T-helper 1 cell treated with Interleukin-12 subunit alpha and Interleukin-12 subunit beta and Interleukin-4 antibody, amounts not matched to agents 30 μg/mL and 1 μg/mL, for 36 hours (primary cell): ENCODE results near the gene RHOJ.
A peak's percentile ranks its signal among the peaks of the same experiment; 100 is the strongest.
"Not testable (repeated sequence)": the region's sequence is repeated elsewhere in the genome, so short reads cannot be mapped to it uniquely, and the experiment has no call there.

ENCODE experiments used
- H3K27ac Mint-ChIP-seq: one replicate; pipeline ENCODE4 v1.8.0; 2021; ENCODE audit warnings: mild to moderate bottlenecking, mixed read lengths
- H3K27me3 Mint-ChIP-seq: one replicate; pipeline ENCODE4 v1.8.0; 2021; ENCODE audit warnings: low read depth, mixed read lengths
- H3K36me3 Mint-ChIP-seq: one replicate; pipeline ENCODE4 v1.8.0; 2021; ENCODE audit warnings: low read depth, mixed read lengths
- H3K4me1 Mint-ChIP-seq: one replicate; pipeline ENCODE4 v1.8.0; 2021; ENCODE audit warnings: low read depth, mixed read lengths
- H3K4me3 Mint-ChIP-seq: one replicate; pipeline ENCODE4 v1.8.0; 2021; ENCODE audit warnings: mild to moderate bottlenecking, moderate library complexity, mixed read lengths
- H3K9me3 Mint-ChIP-seq: one replicate; pipeline ENCODE4 v1.8.0; 2021; ENCODE audit warnings: mixed read lengths

Gene RHOJ

DNA sequence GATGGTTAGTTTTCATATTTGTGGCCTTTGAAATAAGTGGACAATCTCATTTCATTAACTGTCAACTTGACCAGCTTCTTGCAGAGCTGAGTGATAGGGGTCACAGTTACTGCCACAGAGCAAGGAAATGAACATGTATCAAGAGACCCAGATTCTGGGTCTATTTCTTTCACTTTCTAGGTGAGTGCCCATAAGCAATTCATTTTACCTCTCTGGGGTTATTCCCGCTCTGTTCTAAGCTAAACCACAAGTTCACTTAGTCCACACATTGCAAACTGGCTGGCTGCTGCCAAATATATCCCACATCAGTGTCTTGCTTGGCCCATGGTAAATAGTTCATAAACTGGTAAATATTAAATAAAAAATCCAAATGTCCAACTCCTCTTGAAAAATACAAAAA lies 84.6 kb downstream of the RHOJ start:
- Mint-ChIP-seq H3K27ac (no peak overlapping the region), H3K9me3 (no peaks in the 10 kb centered on the region), H3K27me3 (peaks cover 14% of the 10 kb centered on the region), H3K4me1 (no peaks in the 10 kb centered on the region), H3K36me3 (no peaks in the 10 kb centered on the region), H3K4me3 (no peak overlapping the region)

DNA sequence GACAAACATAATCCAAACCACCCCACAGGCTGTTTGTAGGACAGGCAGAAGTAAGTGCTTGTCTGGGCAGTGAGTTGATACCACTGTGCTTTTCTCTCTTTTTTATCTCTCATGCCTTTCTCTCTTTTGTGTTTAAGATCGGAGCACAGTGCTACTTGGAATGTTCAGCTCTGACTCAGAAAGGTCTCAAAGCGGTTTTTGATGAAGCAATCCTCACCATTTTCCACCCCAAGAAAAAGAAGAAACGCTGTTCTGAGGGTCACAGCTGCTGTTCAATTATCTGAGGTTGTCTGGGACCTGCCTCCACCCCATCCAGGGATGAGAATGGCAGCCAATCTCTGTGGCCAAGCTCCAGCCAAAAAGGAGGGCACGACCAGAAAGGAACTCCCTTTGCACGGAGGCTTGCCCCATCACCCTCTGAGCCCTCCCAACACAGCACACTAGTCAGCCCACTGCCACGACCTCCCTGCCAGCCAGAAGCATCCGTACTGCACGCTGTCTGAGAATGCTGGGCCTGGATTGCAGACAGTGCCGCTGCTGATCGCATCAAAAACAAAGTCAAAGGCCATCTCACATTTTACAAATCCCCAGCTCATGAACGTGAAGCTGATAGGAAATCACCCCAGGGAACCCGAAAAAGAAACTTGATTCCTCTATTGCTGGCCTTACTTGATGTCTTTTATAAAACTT lies 86.6 kb downstream of the RHOJ start:
- peaks cover 8% of the 10 kb centered on the region for H3K4me1 Mint-ChIP-seq
- H3K27ac Mint-ChIP-seq: no peak overlapping the region
- H3K9me3 Mint-ChIP-seq: no peaks in the 10 kb centered on the region
- no peaks in the 10 kb centered on the region for H3K36me3 Mint-ChIP-seq
- no peak overlapping the region for H3K4me3 Mint-ChIP-seq
- H3K27me3 Mint-ChIP-seq: peaks cover 14% of the 10 kb centered on the region

DNA sequence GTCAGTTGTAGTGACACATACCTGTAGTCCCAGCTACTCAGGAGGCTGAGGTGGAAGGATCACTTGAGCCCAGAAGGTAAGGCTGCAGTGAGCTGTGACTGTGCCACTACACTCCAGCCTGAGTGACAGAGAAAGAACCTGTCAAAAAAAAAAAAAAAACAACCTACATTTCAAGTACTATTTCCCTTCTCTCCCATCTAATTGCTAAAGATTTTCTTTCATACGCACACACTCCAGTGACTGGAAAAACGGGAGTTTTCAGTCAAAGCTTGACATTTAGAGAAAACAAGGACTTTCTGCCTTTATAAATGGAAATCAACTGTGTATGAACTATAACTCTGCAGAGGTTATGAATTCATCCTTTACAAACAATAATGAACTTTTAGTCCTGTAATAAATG lies 88.6 kb downstream of the RHOJ start:
- Mint-ChIP-seq H3K9me3 (no peaks in the 10 kb centered on the region), H3K4me3 (no peak overlapping the region), H3K4me1 (peaks cover 14% of the 10 kb centered on the region), H3K36me3 (no peaks in the 10 kb centered on the region), H3K27ac (no peak overlapping the region), H3K27me3 (peaks cover 17% of the 10 kb centered on the region)

DNA sequence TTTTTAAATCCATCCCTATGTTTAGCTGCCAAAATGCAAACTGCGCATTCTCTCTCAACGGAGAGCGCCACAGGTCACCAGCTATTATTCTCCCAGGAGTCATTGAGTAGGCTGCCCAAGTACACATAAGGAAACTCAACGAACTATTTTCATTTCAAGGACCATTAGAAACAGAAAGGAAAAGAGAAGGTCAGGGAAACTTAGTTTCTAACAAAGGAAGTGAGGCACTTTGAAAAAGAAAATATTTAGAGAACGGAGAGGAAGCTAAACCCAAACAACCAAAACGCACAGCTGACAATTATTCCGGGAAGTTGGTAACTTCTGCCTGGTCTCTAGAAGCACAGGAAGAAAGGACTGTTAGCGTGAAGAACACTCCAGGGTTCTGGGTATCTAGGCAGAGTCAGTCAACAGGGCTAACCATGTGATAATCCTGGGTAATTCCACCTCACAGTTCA lies 91.0 kb downstream of the RHOJ start:
- Mint-ChIP-seq H3K27ac (peak overlapping the region; percentile 13), H3K9me3 (no peaks in the 10 kb centered on the region), H3K36me3 (no peaks in the 10 kb centered on the region), H3K27me3 (peaks cover 21% of the 10 kb centered on the region), H3K4me3 (no peak overlapping the region), H3K4me1 (peaks cover 20% of the 10 kb centered on the region)

DNA sequence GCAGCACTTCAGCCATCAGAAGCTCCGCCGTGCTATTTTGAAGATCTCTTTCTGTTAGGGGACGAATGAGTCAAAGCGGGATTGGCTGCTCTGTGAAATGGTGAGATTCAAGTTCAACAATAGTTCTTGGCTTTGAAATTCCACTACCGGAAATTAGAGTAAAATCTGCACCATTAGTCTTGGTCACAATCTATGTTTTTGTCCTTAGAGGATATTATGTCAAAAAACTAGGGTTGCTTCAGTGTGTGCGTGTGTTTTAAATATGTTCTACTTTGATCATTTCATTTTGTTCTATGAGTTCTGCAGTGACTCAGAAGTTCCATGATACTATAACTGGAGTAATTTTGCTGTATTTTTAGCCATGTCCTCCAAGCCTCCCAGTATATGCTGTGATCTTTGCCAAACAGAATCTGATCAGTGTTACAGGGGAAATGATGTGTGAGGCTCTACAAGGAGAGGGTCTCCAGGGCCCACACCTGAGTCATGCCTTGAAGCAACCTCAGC lies 91.9 kb downstream of the RHOJ start:
- Mint-ChIP-seq H3K4me3 (no peak overlapping the region), H3K27me3 (peaks cover 16% of the 10 kb centered on the region), H3K4me1 (peaks cover 20% of the 10 kb centered on the region), H3K9me3 (no peaks in the 10 kb centered on the region), H3K27ac (no peak overlapping the region), H3K36me3 (no peaks in the 10 kb centered on the region)

DNA sequence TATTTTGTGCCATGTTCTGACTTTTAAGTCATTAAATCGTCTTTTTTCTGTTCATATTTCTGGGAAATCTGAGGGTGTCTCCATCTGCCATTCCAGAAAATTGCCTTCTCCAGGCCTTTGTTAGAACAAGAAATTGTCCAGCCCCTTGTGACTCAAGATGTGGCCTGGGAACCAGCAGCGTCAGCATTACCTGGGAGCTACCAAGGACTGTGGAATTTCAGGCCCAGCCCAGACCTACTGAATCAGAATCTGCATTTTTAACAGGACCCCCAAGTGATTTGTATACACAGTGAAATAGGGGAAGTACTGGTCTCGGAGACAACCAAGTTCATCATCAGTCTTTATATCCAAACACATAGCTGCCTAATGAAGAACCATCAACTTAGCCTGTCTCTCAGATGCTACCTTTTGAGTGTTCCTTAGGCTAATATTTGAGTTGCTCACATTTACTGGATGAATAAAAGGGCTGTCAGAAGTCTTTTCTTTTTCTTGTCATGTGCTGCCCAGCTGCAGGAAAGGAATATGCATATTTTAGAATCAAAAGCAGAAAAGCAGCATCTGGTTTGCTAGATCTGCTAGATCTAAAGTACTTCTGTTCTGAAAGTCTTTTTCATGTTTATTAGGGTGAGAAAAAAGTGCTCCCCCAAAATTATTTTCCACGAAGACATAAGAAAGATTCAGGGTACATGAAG lies 93.3 kb downstream of the RHOJ start:
- Mint-ChIP-seq H3K27me3 (peaks cover 13% of the 10 kb centered on the region), H3K4me3 (no peak overlapping the region), H3K4me1 (peaks cover 20% of the 10 kb centered on the region), H3K27ac (no peak overlapping the region), H3K9me3 (no peaks in the 10 kb centered on the region), H3K36me3 (no peaks in the 10 kb centered on the region)

DNA sequence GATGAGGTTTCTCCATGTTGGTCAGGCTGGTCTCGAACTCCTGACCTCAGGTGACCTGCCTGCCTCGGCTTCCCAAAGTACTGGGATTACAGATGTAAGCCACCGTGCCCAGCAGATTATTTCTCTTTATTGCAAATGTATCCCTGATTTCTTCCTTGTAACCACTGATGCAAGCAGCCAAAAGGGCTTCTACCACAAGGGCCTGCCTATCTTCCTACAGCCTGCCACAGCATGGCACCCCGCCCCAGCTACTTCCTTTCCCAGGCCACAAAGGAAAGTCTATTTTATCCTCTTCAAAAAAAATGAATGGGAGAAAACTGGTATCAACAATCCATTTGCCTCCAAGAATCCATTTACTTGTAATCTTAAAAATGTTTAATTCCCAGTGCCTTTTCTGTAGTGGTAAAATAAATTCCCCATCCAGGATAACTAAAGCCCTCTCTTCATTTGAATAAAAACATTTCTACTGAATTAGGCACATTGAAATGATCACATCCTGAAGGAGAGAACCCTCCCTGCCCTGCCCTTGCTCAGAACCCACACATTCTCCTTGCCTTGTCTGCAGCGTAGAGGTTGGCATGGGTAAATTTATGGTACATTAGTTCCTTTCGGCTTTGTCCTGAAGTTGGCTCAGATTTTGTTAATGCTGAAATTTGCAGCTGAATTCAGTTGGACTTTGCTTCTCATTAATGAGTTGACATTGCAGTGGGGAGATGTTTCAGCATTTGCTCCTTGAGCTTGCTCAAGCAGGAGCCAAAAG lies 95.3 kb downstream of the RHOJ start:
- H3K9me3 Mint-ChIP-seq: no peaks in the 10 kb centered on the region
- peaks cover 9% of the 10 kb centered on the region for H3K27me3 Mint-ChIP-seq
- H3K27ac Mint-ChIP-seq: no peak overlapping the region
- peaks cover 18% of the 10 kb centered on the region for H3K4me1 Mint-ChIP-seq
- no peak overlapping the region for H3K4me3 Mint-ChIP-seq
- H3K36me3 Mint-ChIP-seq: no peaks in the 10 kb centered on the region

DNA sequence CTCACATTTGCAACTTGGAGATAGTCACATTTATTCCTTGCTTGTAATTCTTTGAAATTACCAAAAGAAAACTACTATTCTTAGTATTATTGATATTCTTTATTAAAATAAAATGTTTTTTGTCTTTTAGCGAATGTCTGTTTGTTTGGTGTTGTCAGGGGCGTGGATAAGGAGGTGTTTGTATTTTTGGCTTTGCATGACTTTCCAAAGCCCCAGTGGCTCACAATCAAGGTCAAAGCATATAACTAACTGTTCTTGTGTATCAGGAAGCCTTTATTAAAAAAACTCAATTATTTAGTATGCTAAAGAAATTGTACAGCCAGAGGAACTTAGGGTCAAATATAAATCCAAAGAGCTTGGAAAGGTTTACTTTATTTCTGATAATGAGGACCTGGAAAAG lies 96.6 kb downstream of the RHOJ start:
- Mint-ChIP-seq H3K27ac (no peak overlapping the region), H3K4me3 (no peak overlapping the region), H3K27me3 (peaks cover 9% of the 10 kb centered on the region), H3K36me3 (no peaks in the 10 kb centered on the region), H3K4me1 (peaks cover 13% of the 10 kb centered on the region), H3K9me3 (no peaks in the 10 kb centered on the region)

DNA sequence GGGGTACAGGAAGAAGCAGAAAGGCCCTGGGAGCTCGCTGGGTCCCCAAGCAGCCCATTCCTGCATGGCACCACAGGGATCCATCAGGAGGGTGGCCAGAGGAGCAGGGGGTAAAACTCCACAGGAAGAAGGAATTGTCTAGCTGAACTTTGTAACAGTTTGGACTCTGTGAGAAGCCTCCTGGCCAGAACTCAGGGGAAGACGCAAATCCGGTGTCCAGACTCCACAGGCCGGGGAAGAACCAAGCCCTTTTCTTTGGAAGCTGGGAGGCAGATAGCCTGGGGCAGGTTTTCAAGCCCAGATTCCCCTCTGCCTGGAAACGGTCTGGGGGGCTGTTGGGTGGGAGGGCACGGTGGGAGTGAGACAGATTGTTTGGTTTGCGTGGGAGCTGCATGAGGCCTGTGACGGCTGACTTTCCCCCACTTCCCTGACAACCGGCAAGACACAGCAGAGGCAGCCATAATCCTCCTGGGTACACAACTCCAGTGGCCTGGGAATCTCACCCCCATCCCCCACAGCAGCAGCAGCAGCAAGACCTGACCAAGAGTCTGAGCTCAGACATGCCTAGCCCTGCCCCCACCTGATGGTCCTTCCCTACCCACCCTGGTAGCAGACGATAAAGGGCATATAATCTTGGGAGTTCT lies 97.8 kb downstream of the RHOJ start:
- no peaks in the 10 kb centered on the region for H3K9me3 Mint-ChIP-seq
- no peaks in the 10 kb centered on the region for H3K36me3 Mint-ChIP-seq
- peaks cover 7% of the 10 kb centered on the region for H3K27me3 Mint-ChIP-seq
- no peak overlapping the region for H3K27ac Mint-ChIP-seq
- no peak overlapping the region for H3K4me3 Mint-ChIP-seq
- peaks cover 6% of the 10 kb centered on the region for H3K4me1 Mint-ChIP-seq

DNA sequence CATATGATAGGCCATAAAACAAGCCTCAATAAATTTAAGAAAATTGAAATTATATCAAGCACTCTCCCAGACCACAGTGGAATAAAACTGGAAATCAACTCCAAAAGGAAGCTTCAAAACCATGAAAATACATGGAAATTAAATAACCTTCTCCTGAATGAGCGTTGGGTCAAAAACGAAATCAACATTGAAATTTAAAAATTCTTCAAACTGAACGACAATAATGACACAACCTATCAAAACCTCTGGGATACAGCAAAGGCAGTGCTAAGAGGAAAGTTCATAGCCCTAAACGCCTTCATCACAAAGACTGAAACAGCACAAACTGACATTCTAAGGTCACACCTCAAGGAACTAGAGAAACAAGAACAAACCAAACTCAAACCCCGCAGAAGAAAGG lies 100.2 kb downstream of the RHOJ start:
- not testable (repeated sequence) for H3K27me3 Mint-ChIP-seq, H3K9me3 Mint-ChIP-seq, H3K4me3 Mint-ChIP-seq, H3K27ac Mint-ChIP-seq, H3K36me3 Mint-ChIP-seq, H3K4me1 Mint-ChIP-seq

DNA sequence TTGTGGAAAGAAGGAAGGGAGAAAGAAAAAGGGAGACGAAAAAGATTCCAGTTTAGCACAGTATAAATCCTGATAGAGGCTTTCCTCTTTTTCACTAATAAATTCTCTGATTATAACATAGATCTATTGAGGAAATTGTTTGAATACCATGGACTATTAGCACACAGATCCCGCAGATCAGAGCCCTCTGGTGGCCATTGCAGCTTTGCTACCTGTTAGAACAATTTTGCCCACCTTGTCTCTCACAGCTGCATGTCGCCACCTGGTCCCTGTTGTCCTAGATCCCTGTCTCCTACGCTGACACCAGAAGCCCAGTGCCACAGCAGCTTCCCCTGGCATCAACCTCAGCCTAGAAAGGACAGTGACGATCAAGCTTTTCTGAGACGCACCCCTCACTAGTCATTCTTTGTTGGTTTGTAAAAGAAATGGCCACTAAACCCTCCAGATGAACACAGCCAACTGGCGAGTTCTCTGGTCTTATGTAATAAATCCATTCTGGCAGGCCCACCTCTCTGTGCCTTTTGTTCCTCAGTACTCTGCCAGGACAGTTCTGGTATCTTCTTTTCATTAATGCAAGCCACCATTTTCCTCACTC lies 104.6 kb downstream of the RHOJ start:
- H3K4me3 Mint-ChIP-seq: no peak overlapping the region
- no peaks in the 10 kb centered on the region for H3K36me3 Mint-ChIP-seq
- H3K27me3 Mint-ChIP-seq: peaks cover 12% of the 10 kb centered on the region
- H3K27ac Mint-ChIP-seq: no peak overlapping the region
- H3K9me3 Mint-ChIP-seq: no peaks in the 10 kb centered on the region
- H3K4me1 Mint-ChIP-seq: no peaks in the 10 kb centered on the region

DNA sequence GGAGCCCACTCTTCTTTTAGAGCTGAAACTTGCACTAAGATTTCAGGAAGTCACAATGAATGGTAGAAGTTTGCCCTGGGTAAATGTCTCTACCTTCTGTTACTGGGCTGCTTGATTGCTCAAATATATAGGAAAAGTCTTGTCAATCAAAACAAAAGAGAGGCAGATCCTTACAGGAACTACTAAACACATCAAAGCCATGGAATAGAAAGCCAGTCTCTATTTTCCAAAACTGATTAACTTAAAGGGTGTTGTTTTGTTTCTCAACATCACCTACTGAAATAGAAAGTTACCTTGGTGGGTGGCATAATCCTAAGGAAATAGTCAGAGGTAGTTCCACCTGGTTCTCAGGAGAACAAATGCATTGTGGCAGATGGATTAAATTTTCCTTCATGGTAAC lies 114.6 kb downstream of the RHOJ start, which contains the start of gene GPHB5:
Gene GPHB5 (minus strand): TSS at position 101 of the 400 bp plus-strand sequence. CDS start 1,086 bp downstream, outside the sequence.
- Mint-ChIP-seq H3K27ac (no peak within 1 kb of the TSS), H3K36me3 (no peaks in the 10 kb centered on the region), H3K27me3 (peaks cover 13% of the 10 kb centered on the region), H3K4me3 (no peak within 1 kb of the TSS), H3K9me3 (no peaks in the 10 kb centered on the region), H3K4me1 (no peaks in the 10 kb centered on the region)

DNA sequence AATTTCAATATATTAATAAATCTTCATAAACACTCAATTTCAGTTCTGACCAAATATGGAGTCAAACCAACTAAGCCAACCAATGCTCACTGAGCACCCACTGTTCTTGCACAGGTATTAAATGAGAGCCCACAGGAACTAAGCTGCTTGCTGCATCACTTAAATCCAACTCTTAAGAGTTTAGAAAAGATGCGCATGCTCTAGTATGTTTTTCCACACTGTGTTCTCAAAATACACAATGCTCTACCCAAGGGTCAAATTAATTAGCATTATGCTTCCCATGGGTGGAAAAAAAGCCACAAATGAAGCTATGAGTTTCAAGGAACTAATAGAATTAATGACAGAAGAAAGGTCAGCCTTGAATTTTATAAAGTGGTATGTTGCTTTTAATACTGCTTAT lies 118.2 kb downstream of the RHOJ start:
- no peaks in the 10 kb centered on the region for H3K36me3 Mint-ChIP-seq
- no peak overlapping the region for H3K4me3 Mint-ChIP-seq
- H3K27ac Mint-ChIP-seq: no peak overlapping the region
- no peaks in the 10 kb centered on the region for H3K9me3 Mint-ChIP-seq
- H3K27me3 Mint-ChIP-seq: peaks cover 14% of the 10 kb centered on the region
- no peaks in the 10 kb centered on the region for H3K4me1 Mint-ChIP-seq
